ENCODE data around the gene ARPC2. TPM values are rescaled to one million over a fixed set of nuclear protein-coding genes. Genes with fewer than 3 reads are reported as not detected.
A peak's percentile ranks its signal among the peaks of the same experiment; 100 is the strongest.

ARPC2 gene
- total RNA-seq, 1 donor from 2014 or later, result 357 TPM

DNA sequence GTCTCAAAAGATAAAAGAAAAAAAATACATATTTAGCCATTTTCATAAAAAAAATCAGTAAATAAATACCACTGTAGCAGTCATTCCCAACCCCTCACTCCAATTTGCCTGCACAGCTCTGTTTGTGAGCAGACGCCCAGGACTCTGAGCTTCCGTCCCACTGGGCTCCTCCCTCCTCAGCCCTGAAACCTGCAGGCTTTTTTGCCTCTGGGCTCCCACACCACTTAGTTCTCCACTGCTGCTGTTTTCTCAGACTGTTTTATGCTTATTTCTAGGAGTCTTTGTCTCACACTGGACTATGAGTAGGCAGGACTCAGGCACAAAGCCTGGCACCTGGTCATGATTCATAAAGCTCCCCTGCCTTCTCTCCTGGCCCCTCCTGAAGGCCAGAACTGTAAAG is 44.1 kb upstream of the ARPC2 start:
- H3K27ac ChIP-seq, result no peak overlapping the region
- H3K9me3 ChIP-seq, result no peaks in the 10 kb centered on the region
- ATAC-seq (no peak), DNase-seq (no peak)
- intact Hi-C loops (cut with DNase I), result no loop called here
- H3K4me1 ChIP-seq, result no peaks in the 10 kb centered on the region
- no peak overlapping the region for H3K4me3 ChIP-seq
- TF ChIP-seq CTCF (IDR thresholded peaks at IDR 0.05), result no peak
- H3K36me3 ChIP-seq, result no peaks in the 10 kb centered on the region
- no peaks in the 10 kb centered on the region for H3K27me3 ChIP-seq

- no peak for DNase-seq
- intact Hi-C loops (cut with DNase I), result no loop called here
- H3K9me3 ChIP-seq, result no peaks in the 10 kb centered on the region
These were observed 37.2 kb upstream of the ARPC2 start for GRCh38 chr2:218179782-218180181.

DNA sequence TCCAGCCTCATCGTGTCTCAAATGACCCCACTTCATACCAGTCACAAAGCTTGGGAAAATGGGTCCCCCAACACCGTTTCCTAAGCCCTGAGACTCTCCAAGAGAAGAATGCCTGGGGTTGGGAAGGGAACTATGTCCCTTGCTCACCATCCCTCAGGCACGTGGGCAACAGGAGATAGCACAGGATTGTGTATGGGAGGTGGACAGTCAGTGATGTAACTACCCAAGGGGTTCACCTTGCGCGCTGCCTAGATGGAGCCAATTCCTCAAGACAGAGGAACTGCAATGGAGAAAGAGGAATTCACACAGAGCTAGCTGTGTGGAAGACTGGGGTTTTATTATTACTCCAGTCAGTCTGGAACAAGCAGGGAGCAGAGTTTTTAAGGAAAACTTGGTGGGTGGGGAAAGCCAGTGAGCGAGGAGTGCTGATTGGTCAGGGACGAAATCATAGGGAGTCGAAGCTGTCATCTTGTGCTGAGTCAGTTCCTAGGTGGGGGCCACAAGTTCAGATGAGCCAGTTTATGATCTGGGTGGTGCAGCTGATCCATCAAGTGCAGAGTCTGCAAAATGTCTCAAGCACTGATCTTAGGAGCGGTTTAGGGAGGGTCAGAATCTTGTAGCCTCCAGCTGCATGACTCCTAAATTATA is 36.4 kb upstream of the ARPC2 start:
- H3K27ac ChIP-seq, result no peak overlapping the region
- TF ChIP-seq CTCF (IDR thresholded peaks at IDR 0.05), result no peak
- H3K36me3 ChIP-seq, result no peaks in the 10 kb centered on the region
- DNase-seq (no peak), ATAC-seq (peak; percentile 15)
- no peaks in the 10 kb centered on the region for H3K9me3 ChIP-seq
- no peak overlapping the region for H3K4me3 ChIP-seq
- intact Hi-C loops (cut with DNase I), result no loop called here
- no peaks in the 10 kb centered on the region for H3K27me3 ChIP-seq
- H3K4me1 ChIP-seq, result no peaks in the 10 kb centered on the region

More at GRCh38 chr2:218179782-218180181, 37.2 kb upstream of the ARPC2 start:
- Histone ChIP-seq H3K36me3 (no peaks in the 10 kb centered on the region), H3K4me1 (no peaks in the 10 kb centered on the region), H3K27ac (no peak overlapping the region), H3K27me3 (no peaks in the 10 kb centered on the region), H3K4me3 (no peak overlapping the region)
- no peak for TF ChIP-seq CTCF (IDR thresholded peaks at IDR 0.05)
- peak; percentile 69 for ATAC-seq

DNA sequence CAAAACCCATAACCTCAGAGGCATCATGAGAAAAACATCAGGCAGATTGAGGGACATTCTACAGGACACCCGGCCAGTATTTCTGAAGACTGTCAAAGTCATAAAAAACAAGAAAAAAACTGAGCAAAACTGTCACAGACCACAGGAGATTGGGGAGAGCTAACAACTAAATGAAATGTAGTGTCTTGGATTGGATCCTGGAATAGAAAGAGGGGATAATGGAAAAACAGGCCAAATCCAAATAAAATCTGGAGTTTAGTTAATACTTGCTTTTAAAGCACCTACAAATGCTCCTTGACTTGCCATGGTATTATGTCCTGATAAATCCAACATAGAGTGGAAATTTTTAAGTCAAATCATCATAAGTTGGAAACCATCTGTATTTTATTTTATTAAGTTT is 32.7 kb upstream of the ARPC2 start:
- H3K9me3 ChIP-seq, result no peaks in the 10 kb centered on the region
- no peak for DNase-seq
- TF ChIP-seq CTCF (IDR thresholded peaks at IDR 0.05), result no peak
- H3K27me3 ChIP-seq, result no peaks in the 10 kb centered on the region
- no peak for ATAC-seq
- H3K4me3 ChIP-seq, result no peak overlapping the region
- intact Hi-C loops (cut with DNase I), result no loop called here
- H3K4me1 ChIP-seq, result peaks cover 3% of the 10 kb centered on the region
- H3K36me3 ChIP-seq, result no peaks in the 10 kb centered on the region
- H3K27ac ChIP-seq, result no peak overlapping the region

DNA sequence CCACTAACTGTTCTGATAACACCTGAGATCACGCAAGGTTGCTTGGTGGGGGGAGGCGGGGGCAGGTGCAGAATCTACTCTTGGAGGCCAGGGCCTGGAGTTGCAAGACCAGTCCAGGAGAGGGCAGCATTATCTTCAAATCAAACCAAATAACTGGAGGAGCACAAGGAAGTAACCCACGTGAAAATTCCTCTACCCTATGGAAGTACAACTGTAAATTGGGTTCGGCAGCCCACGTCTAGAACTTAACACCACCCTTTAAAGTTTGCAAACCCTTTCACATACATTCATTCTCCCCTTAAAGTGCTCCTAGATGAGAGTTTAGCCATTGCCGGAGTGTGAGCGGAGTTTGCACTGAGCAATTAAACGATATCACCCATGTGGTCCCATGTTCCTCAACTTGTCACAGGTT is 30.6 kb upstream of the ARPC2 start:
- Histone ChIP-seq H3K4me3 (no peak overlapping the region), H3K36me3 (no peaks in the 10 kb centered on the region), H3K9me3 (no peaks in the 10 kb centered on the region), H3K27ac (no peak overlapping the region), H3K4me1 (peaks cover 3% of the 10 kb centered on the region), H3K27me3 (no peaks in the 10 kb centered on the region)
- DNase-seq (peak; percentile 80), ATAC-seq (peak; percentile 97)
- intact Hi-C loops (cut with DNase I), result no loop called here
- TF ChIP-seq CTCF (IDR thresholded peaks at IDR 0.05), result peak; percentile 83

DNA sequence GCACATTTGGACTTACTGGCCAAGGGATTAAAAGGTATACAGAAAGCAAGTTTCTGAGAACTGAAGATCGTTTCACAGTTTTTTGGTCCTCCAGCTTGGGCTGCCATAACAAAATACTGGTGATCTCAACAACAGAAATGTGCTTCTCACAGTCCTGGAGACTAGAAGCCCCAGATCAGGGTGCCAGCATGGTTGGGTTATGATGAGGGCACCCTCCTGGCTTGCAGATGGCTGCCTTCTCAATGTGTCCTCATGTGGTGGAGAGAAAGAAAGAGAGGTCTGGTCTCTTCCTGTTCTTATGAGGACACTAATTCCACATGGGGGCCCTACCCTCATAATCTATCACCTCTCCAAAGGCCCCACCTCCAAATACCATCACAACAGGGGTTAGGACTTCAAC is 30.1 kb upstream of the ARPC2 start:
- DNase-seq (no peak), ATAC-seq (no peak)

More for the DNA sequence above, 30.1 kb upstream of the ARPC2 start:
- Histone ChIP-seq H3K9me3 (no peaks in the 10 kb centered on the region), H3K4me3 (no peak overlapping the region), H3K27me3 (no peaks in the 10 kb centered on the region), H3K4me1 (peaks cover 3% of the 10 kb centered on the region), H3K27ac (no peak overlapping the region), H3K36me3 (no peaks in the 10 kb centered on the region)
- intact Hi-C loops (cut with DNase I), result no loop called here
- no peak for TF ChIP-seq CTCF (IDR thresholded peaks at IDR 0.05)
